Central memory CD4-positive, alpha-beta T cell (primary cell): ENCODE results near the gene CCDC144A.
"Not testable (repeated sequence)": the region's sequence is repeated elsewhere in the genome, so short reads cannot be mapped to it uniquely, and the experiment has no call there.

Experiments
- DNase-seq: peaks from one replicate; pipeline ENCODE4 v3.0.0; 2022

The CCDC144A gene

DNA sequence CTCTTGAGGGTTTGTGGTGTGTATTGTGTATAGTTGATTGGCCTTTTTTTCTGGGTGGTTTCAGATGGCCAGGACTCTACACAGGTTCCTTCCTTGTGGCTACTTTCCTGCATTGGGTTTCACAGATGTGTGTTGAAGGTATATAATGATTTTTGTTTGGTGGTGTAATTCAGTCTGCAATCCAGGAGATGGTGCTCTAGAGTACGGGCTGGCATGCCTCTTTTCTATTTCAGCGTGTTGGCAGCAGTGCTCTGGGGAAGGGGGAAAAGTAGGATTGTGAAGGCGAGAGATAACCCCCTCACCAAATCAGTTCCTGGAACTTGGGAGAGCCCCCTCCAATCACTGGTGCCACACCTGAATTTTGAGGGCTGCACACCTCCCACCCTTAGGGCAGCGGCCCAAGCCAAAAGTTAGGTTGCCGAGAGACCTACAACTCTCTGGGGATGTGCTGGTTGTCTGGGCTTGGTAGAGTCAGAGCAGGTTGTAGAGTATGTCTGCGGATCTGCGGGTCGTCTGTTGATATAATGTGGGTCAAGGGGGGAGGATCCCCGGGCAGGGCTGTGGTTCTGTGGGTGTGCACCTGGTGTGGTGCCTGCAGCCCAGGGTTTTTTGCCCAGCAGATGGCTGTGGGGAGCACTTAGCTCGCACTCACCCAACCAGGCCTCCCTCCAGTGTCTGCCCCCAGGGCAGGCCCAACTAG lies 61.3 kb downstream of the CCDC144A start:
- DNase-seq, result not testable (repeated sequence)

DNA sequence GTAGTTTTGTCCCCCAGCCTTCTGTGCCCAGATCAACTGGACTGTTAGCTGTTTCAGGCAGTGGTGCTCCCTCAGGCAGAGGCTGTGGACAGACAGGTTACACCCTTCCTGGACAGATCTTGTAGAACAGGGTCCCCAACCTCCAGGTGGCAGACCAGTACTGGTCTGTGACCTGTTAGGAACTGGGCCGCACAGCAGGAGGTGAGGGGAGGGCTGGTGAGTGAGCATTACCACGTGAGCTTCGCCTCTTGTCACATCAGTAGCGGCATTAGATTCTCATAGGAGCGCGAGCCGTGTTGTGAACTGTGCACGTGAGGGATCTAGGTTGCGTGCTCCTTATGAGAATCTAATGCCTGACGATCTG lies 61.9 kb downstream of the CCDC144A start:
- not testable (repeated sequence) for DNase-seq

DNA sequence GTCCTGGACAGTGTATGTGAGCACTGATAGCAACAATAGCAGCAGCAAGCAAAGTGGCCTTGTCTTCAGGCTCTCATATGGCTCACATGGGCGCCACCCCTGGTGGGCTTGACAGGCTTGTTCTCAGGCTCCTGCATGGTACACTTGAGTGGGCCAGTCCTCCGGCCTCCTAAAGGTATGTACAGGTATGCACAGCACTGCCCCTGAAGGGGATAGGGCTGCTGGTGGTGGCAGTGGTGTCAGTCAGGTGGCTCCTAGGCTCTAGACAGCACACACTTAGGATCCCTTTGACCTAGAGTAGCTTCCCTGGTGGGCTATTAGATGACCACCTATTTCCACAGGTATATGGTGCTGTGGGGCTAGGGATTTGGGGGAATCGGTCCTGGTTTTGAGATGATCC lies 67.5 kb downstream of the CCDC144A start:
- DNase-seq, result not testable (repeated sequence)

DNA sequence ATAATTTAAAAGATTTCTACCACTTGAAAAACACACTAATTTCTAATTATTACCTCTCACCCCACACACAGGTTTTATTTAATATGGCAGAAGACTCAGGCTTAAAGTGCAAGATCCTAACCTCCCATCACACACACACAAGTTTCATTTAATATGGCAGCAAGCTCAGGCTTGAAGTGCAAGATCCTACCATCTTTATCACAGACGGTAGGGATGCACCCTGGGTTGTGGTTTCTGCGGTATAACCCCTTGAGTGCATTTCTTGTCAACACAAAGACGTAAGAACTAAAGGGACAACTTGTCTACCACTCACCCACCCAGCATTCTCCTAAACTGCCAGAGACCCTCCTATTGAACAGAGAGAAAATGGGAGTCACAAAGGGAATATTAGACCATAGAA lies 68.1 kb downstream of the CCDC144A start:
- DNase-seq, result not testable (repeated sequence)

GRCh38 chr17:16768290-16769175 lies 78.5 kb downstream of the CCDC144A start:
- DNase-seq, result not testable (repeated sequence)

DNA sequence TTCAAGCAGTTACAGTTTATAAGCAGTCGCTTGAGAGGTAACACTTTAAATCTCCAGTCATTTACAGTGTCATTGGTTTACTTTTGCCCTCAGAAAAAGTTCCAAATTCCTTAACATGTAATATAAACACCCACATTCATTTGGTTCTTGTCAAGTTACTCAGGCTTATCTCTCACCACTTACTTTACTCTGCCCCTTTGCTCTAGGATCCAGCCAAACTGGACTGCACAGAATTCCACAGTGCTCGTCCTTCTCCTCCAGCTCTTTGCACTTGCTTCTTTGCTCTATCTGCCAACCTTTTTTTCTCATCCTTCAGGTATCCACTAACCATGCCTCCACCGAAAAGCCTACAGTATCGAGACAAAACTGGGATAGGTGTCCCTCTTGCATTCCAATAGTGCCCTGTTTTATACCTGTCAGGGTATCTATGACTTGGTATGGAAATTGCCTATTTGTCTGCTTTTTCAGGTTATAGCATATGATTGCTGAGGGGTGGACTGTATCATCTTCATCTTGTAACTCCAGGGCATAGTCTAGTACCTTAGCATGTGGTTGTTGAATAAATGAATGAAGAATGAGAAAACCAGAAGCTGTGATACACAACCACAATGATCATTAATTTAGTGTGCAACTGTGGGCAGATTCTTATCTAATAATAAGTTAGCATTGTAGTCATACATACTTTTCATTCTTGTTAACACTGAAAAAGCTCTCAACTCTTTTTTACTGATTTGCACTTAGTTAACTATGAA lies 82.5 kb downstream of the CCDC144A start:
- not testable (repeated sequence) for DNase-seq

DNA sequence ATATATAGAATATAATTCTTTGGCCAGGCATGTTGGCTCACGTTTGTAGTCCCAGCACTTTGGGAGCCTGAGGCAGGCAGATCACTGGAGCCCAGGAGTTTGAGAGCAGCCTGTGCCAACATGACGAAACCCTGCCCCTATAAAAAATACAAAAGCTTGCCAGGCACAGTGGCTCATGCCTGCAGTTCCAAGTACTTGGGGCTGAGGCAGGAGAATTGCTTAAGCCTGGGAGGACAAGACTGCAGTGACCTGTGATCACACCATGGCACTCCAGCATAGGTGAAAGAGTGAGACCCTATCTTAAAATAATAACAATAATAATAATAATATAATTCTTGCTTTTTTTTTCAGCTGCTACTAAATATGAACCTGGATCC lies 83.1 kb downstream of the CCDC144A start:
- DNase-seq, result not testable (repeated sequence)

DNA sequence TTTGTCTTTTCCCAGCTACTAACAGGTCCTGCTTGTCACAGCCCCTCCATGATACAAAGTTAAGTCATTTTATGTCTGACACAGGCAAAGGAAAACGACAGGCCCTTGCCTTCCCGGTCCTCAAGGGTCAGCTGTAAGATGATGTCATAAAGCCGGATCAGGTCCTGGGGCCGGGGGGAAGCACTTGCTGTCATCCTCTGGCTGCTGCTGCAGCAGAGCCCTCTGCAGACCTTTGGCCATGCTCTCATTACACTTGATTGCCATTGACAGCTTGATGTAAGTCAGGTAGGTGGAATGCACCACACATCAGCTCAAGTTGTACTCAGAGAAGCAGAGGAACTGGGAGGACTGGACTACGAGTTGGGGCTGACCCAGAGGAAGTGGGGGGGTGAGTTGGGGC lies 97.8 kb downstream of the CCDC144A start:
- not testable (repeated sequence) for DNase-seq

DNA sequence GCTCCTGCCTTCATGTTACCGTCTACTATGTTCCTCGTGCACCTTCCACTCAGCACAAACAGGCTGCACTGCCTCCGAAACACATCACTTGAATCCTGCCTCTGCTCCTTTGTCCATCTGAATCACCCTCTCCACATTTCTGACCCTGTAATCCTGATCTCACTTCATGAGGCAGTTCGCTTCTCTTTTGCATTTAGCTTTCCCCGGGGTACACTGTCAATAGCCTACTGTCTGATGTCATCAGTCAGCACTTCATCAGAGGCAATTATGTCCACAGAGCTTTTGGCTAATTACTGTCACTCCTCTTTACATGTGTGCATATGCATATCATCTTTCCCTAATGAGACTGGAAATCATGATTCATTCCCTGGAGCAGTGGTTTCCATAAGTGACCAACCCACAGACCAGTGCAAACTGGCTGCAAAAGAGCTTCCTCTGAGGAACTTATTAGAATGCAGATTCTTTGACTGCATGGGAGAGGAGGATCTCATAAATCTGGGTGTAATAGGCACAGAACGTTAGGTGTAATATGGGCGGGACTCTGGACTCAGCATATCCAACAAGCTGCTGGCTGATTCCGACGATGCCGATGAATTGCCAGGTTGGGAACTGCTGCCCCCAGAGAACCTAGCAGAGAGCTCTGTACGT lies 99.0 kb downstream of the CCDC144A start:
- DNase-seq, result not testable (repeated sequence)

GRCh38 chr17:16789622-16790021 lies 99.6 kb downstream of the CCDC144A start:
- DNase-seq, result not testable (repeated sequence)

GRCh38 chr17:16790313-16790871 lies 100.4 kb downstream of the CCDC144A start:
- DNase-seq, result not testable (repeated sequence)

DNA sequence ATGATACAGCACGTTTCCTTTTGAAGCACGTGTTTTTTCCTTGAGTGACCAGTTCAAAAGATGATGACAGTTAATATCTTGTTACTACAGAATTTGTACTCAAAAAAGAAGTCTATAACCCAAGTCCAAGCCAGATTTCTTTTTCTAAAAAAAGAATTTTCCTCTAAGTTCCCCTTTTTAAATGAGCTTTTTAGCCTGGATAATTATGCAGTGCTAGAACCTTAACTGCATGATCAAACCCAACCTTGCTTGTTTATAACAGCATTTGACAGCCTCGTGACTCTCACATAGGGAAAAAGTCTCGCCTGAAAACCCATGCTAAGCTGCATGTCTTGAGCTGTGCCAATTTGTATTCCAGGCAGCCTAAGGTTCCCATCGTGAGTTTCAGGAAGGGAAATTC lies 104.2 kb downstream of the CCDC144A start:
- not testable (repeated sequence) for DNase-seq

- not testable (repeated sequence) for DNase-seq
Observed at GRCh38 chr17:16795894-16796293, 105.9 kb downstream of the CCDC144A start.

DNA sequence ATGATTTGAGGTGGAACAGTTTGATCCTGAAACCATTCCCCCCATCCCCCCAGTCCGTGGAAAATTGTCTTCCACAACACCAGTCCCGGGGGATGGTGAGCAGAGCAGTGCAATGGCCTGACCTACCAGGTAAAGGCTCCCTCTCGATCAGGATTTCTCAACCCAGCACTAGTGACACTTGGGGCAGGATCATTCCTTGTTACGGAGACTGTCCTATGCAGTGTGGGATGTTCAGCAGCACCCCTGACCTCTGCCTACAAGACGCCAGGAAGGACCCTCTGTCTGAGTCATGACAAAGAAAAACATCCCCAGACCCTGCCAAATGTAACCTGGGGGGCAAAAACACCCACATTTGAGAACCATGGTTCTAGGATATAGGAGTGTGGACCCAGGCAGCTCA lies 114.8 kb downstream of the CCDC144A start:
- not testable (repeated sequence) for DNase-seq

DNA sequence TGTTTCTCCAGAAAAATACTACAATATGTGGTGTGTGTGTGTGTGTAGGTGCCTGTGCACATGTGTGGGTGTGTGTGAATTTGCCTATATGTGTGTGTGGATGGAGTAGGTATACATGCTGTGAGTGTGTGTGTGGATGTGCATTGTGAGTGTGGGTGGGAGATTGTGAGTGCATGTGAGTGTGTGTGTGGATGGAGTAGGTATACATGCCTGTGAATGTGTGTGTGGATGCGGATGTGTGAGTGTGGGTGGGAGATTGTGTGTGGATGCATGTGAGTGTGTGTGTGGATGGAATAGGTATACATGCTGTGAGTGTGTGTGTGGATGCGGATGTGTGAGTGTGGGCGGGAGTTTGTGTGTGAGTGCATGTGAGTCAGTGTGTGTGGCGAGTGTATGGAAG lies 116.6 kb downstream of the CCDC144A start:
- DNase-seq, result not testable (repeated sequence)

DNA sequence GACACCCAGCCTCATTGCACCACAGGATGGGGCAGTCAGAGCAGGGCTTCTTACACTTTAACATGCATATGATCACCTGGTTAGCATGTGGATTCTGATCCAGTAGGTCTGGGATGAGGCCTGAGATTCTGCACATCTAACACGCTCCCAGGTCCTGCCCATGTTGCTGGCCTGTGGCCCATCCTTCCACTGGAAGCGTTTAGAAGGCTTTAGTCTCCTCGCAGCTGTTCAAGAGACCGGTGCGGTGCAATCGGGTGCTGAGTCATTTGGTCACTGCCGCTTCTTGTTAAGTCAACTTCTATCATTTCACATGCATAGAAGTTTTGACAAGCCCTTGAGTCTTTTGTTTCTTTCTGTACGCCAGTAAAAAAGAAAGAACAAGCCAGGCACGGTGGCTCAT lies 117.6 kb downstream of the CCDC144A start:
- not testable (repeated sequence) for DNase-seq

- not testable (repeated sequence) for DNase-seq
Observed at GRCh38 chr17:16810236-16810635, 120.2 kb downstream of the CCDC144A start.

DNA sequence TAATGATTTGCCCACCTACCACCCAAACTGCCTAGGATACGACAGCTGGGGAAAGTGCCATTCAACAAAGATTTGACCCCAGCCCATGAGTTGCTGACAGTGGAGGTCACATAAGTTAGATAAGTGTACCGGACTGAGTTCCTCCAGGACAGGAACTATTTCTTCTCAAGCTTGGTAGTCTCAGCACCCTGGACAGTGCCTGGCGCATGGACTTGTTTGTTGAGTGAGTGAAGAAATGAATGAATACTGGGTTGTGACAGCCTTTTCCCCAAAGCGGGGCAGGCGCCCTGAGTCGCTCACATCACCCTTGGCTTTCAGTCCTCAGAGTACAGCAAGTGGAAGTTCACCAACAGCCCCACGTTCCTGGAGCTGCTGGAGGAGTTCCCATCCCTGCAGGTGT lies 122.1 kb downstream of the CCDC144A start:
- DNase-seq, result not testable (repeated sequence)

DNA sequence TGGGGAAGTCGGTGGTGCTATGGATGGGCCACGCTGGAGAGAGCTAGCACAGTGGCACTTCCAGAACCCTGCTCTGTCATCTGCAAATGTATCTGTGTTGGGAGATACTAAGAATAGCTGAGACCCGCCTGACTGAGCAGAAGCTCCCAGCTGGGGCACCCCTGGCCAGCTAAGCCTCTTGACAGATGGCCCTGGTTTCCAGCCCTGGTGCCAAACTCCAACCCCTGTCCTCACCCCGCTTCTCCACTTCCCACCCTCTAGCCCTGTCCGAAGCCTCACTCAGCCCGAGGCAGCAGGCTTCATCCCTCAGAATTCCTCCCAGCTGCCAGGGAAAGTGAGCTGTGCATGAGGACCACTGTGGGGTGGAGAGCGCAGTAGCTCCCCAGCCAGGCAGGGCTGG lies 124.4 kb downstream of the CCDC144A start:
- no peak for DNase-seq

DNA sequence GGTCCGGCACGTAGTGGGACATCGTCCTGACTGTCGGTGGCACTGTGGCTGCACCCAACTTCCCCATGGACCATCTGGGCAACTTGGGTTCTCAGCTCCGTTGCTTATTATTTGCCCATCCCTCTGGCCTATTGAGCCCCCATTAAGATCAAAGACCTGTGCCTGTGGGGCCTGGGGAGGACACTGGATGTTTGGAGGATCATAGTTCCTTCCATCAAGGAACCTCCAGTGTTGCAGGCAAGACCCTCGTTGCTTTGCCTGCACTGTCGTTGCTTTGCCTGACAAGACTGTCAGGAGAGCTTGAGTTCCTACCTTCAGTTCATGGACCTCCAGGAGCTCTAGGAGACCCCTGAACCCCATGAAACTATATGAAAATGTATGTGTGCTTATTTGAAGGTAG lies 127.2 kb downstream of the CCDC144A start:
- DNase-seq, result no peak

GRCh38 chr17:16817940-16818339 lies 127.9 kb downstream of the CCDC144A start:
- not testable (repeated sequence) for DNase-seq

DNA sequence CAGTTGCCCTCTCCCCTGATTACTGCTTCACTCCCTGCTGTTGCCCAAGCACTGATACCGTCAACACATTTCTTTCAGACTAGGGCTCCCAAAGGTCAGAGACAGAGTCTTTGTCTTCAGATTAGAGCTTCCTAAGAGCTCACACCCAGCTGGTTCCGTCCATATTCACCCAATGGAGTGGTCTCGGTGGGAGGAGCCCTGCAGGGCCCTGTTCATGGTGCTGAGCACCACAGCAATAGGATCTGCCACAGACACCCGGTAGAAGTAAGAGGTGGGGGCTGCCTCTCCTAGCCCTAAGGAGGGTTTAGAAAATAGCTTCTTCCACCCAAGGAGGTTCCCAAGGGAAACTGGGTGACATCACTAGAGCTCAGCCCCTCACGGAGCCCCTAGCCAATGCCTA lies 128.3 kb downstream of the CCDC144A start:
- DNase-seq, result no peak
